ENCODE data around the gene PLTP. TPM values are rescaled to one million over a fixed set of nuclear protein-coding genes. Genes with fewer than 3 reads are reported as not detected.
"Not testable (repeated sequence)": the region's sequence is repeated elsewhere in the genome, so short reads cannot be mapped to it uniquely, and the experiment has no call there.

PLTP gene
- total RNA-seq, 3 donors from 2014 or later = 3.1 to 4.2 (median 3.3) TPM

DNA sequence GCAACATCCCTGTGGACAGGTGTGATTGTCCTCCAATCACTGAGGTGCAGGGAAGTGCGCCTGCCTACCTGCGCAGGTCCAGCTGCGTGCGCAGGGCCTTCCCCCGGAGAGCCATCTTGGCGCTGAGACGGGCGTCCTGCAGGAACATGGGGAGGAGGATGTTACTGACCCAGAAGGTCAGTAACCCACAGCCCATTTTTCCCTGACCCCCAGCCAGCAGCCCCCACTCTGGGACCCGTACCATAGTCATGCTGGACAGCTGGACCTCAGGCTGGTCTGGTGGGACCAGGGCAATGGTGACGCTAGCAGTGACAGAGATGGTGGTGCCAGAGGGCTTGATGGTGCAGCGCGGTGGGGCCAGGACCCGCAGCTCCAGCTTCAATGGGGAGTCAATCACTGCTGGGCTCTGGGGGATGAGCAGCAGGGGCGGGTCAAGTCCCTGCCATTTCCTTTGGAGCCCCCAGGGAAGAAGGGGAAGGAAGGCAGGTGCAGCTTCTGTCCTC, 9.7 kb downstream of the PLTP start:
- no peaks in the 10 kb centered on the region for H3K4me1 Mint-ChIP-seq (ENCODE audit: low read depth)
- ATAC-seq = no peak
- no peaks in the 10 kb centered on the region for H3K27me3 Mint-ChIP-seq (ENCODE audit: low read depth)
- H3K9me3 Mint-ChIP-seq = no peaks in the 10 kb centered on the region
- peaks cover 14% of the 10 kb centered on the region for H3K36me3 Mint-ChIP-seq (ENCODE audit: insufficient read depth)
- H3K4me3 Mint-ChIP-seq = no peak overlapping the region
- DNase-seq = no peak

- not testable (repeated sequence) for H3K27me3 Mint-ChIP-seq (ENCODE audit: low read depth); DNase-seq; H3K4me3 Mint-ChIP-seq; H3K4me1 Mint-ChIP-seq (ENCODE audit: low read depth); H3K9me3 Mint-ChIP-seq; ATAC-seq
- H3K36me3 Mint-ChIP-seq (ENCODE audit: insufficient read depth) = peaks cover 16% of the 10 kb centered on the region
Measured at GRCh38 chr20:45901332-45901731, 10.6 kb downstream of the PLTP start.

DNA sequence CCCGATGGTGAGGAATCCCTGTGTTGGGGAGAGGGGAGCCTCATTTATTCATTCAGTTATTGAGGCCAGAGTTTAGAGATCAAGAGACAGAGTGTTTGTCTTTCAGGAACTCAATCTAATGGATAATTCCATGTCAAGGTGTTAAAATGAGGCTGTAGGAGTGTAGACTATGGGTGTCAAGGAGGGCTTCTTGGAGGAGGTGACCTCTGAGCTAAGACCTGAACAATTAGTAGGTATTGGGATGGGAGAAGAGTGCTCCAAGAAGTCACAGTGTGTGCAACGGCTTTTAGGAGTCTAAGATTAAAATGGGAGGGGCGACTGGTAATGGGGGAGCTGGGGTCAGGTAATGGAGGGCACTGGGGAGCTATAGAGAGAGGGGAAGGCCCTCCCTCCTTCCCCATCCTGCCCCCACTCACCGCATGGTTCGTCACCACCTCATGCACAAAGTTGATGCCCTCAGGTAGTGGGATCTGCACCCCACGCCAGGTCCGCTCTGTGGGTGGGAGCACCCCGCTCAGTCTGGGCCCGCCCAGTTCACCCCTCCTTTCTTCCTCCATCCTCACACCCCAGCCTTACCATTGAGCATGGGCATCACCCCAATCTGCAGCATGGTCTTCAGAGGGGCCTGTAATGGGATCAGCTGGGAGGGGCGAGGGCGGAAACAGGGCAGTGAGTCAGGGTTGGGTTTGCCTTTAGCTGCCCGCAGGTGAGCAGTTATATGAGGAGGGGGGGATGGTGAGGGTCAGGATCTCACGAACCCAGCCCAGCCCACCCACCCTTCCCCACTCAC, 12.7 kb downstream of the PLTP start:
- no peaks in the 10 kb centered on the region for H3K27me3 Mint-ChIP-seq (ENCODE audit: low read depth)
- ATAC-seq = no peak
- H3K4me3 Mint-ChIP-seq = no peak overlapping the region
- DNase-seq = no peak
- H3K36me3 Mint-ChIP-seq (ENCODE audit: insufficient read depth) = peaks cover 17% of the 10 kb centered on the region
- H3K9me3 Mint-ChIP-seq = no peaks in the 10 kb centered on the region
- peaks cover 2% of the 10 kb centered on the region for H3K4me1 Mint-ChIP-seq (ENCODE audit: low read depth)

- H3K9me3 Mint-ChIP-seq = no peaks in the 10 kb centered on the region
Measured at GRCh38 chr20:45898285-45898684, 13.7 kb downstream of the PLTP start.

GRCh38 chr20:45897692-45898091, 14.3 kb downstream of the PLTP start:
- Mint-ChIP-seq H3K4me1 (ENCODE audit: low read depth) (peaks cover 16% of the 10 kb centered on the region), H3K9me3 (no peaks in the 10 kb centered on the region), H3K36me3 (ENCODE audit: insufficient read depth) (peaks cover 22% of the 10 kb centered on the region), H3K4me3 (no peak overlapping the region), H3K27me3 (ENCODE audit: low read depth) (no peaks in the 10 kb centered on the region)
- no peak for ATAC-seq
- no peak for DNase-seq

More at GRCh38 chr20:45898285-45898684, 13.7 kb downstream of the PLTP start:
- Mint-ChIP-seq H3K27me3 (ENCODE audit: low read depth) (no peaks in the 10 kb centered on the region), H3K4me3 (no peak overlapping the region), H3K4me1 (ENCODE audit: low read depth) (peaks cover 10% of the 10 kb centered on the region), H3K36me3 (ENCODE audit: insufficient read depth) (peaks cover 22% of the 10 kb centered on the region)
- ATAC-seq (no peak), DNase-seq (no peak)

GRCh38 chr20:45897289-45897688, 14.7 kb downstream of the PLTP start:
- DNase-seq (no peak), ATAC-seq (no peak)
- Mint-ChIP-seq H3K27me3 (ENCODE audit: low read depth) (no peaks in the 10 kb centered on the region), H3K36me3 (ENCODE audit: insufficient read depth) (peaks cover 22% of the 10 kb centered on the region), H3K9me3 (no peaks in the 10 kb centered on the region), H3K4me1 (ENCODE audit: low read depth) (peaks cover 20% of the 10 kb centered on the region), H3K4me3 (no peak overlapping the region)

DNA sequence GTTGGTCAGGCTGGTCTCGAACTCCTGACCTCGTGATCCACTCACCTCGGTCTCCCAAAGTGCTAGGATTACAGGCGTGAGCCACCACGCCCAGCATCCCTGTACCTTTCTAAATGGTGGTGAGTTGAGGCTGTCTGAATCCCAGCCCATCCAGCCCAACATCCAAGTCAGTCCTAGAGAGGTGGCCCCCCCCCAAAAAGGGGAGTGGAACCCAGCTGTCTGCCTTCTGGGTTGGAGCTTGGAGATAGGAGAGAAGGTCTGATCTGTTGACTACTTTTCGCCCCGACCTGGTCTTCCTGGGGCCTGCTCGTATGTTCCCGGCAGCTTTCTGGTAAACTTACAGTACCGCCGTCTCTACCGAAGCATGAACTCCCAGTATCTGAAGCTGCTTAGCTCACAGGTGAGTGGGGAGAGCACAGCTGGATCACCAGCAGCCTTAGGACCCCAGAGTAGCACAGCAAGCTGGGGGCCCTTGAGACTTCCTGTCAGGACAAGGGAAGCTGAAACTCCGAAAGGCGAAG, 15.3 kb downstream of the PLTP start:
- Mint-ChIP-seq H3K36me3 (ENCODE audit: insufficient read depth) (peaks cover 22% of the 10 kb centered on the region), H3K4me1 (ENCODE audit: low read depth) (peaks cover 24% of the 10 kb centered on the region), H3K4me3 (no peak overlapping the region), H3K27me3 (ENCODE audit: low read depth) (no peaks in the 10 kb centered on the region), H3K9me3 (no peaks in the 10 kb centered on the region)
- DNase-seq (no peak), ATAC-seq (no peak)

DNA sequence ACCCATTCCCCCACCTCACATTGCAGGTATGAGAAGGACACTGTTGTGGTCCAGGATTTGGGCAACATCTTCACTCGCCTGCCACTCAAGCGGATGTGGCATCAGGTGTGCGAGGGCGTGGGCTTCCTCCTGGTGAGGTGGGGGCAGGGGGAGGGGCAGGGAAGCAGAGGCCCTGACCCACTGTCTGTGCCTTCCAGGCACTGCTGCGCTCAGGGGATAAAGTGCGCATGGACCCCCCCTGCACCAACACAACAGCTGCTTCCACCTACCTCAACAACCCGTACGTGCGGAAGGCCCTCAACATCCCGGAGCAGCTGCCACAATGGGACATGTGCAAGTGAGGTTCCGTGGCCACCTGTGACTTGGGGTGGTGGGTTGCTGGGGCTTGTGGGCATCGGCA, 17.2 kb downstream of the PLTP start:
- ATAC-seq (no peak), DNase-seq (no peak)
- Mint-ChIP-seq H3K27me3 (ENCODE audit: low read depth) (no peaks in the 10 kb centered on the region), H3K9me3 (no peaks in the 10 kb centered on the region), H3K4me3 (no peak overlapping the region), H3K36me3 (ENCODE audit: insufficient read depth) (peaks cover 22% of the 10 kb centered on the region), H3K4me1 (ENCODE audit: low read depth) (peaks cover 32% of the 10 kb centered on the region)

DNA sequence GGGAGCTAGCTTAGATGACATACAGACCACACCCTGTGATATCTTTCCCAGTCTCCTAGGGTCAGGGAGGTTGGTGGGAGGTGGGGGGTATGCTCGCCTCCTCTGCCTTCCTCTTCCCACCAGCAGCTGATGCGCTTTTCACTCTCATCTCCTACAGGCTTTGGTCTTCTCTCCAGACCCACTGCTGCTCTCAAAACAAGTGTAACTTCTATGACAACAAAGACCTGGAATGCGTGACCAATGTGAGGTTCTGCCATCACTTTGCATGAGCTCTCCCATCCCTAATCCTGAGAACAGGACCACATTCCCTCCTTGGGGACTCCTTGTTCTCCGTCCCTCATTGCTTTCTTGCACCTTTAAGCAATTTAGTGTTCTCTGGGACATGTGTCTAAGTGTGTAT, 18.1 kb downstream of the PLTP start:
- ATAC-seq (no peak), DNase-seq (no peak)
- Mint-ChIP-seq H3K36me3 (ENCODE audit: insufficient read depth) (peaks cover 19% of the 10 kb centered on the region), H3K4me3 (no peak overlapping the region), H3K9me3 (no peaks in the 10 kb centered on the region), H3K27me3 (ENCODE audit: low read depth) (no peaks in the 10 kb centered on the region), H3K4me1 (ENCODE audit: low read depth) (peaks cover 35% of the 10 kb centered on the region)

GRCh38 chr20:45892828-45893500, 19.0 kb downstream of the PLTP start:
- no peak for DNase-seq
- Mint-ChIP-seq H3K4me3 (peak overlapping the region; percentile 89), H3K27me3 (ENCODE audit: low read depth) (no peaks in the 10 kb centered on the region), H3K4me1 (ENCODE audit: low read depth) (peaks cover 35% of the 10 kb centered on the region), H3K9me3 (no peaks in the 10 kb centered on the region), H3K36me3 (ENCODE audit: insufficient read depth) (peaks cover 16% of the 10 kb centered on the region)
- no peak for ATAC-seq

DNA sequence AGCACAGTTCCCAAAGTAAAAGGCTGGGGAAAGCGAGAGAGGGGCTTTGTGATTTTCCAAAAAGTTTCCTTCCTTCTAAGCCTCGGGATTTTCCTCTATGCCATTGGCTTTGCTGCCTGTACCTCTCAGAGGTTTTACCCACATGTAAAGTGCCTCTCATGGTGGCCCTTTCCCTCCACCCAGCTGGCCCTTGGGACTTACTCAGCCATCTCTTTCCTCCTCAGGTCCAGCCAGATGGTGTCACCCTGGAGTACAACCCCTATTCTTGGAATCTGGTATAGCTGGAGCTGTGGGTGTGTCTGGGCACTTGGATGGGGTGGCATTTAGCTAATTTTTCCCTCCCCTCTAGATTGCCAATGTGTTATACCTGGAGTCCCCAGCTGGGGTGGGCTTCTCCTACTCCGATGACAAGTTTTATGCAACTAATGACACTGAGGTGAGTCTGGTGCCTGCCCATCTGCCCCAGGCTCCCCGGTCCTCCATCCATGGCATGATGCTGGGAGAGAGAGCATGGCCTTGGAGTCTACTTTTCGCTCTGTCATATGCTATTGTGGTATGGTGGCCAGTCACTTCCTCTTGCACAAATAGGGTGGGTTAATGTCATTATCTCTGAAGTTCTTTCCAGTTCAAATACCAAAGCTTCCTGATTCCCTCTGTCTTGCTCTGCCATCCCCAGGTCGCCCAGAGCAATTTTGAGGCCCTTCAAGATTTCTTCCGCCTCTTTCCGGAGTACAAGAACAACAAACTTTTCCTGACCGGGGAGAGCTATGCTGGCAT, 19.7 kb downstream of the PLTP start:
- ATAC-seq (no peak), DNase-seq (no peak)
- peaks cover 8% of the 10 kb centered on the region for H3K36me3 Mint-ChIP-seq (ENCODE audit: insufficient read depth)
- H3K9me3 Mint-ChIP-seq = no peaks in the 10 kb centered on the region
- peak overlapping the region; percentile 89 for H3K4me3 Mint-ChIP-seq
- no peaks in the 10 kb centered on the region for H3K27me3 Mint-ChIP-seq (ENCODE audit: low read depth)
- peaks cover 35% of the 10 kb centered on the region for H3K4me1 Mint-ChIP-seq (ENCODE audit: low read depth)

- no peaks in the 10 kb centered on the region for H3K27me3 Mint-ChIP-seq (ENCODE audit: low read depth)
- H3K4me1 Mint-ChIP-seq (ENCODE audit: low read depth) = peaks cover 37% of the 10 kb centered on the region
- H3K4me3 Mint-ChIP-seq = peak within 1 kb of the TSS; percentile 89
- peak; percentile 87 for ATAC-seq
- H3K36me3 Mint-ChIP-seq (ENCODE audit: insufficient read depth) = peaks cover 6% of the 10 kb centered on the region
- no peaks in the 10 kb centered on the region for H3K9me3 Mint-ChIP-seq
- peak; percentile 81 for DNase-seq
Measured at GRCh38 chr20:45890985-45891983, 20.7 kb downstream of the PLTP start, which contains the start of the genes CTSA and NEURL2. CTSA (plus strand) TSS chr20:45891335; CDS start chr20:45891569, 234 bp downstream. NEURL2 (minus strand) TSS chr20:45891208; CDS start chr20:45890991, 217 bp downstream.
